NCI-H1436 treated with DMSO at 0.1 percent for 48 hours (cell line): Measurements from ENCODE around the gene GPC3.
"Not testable (repeated sequence)": the region's sequence is repeated elsewhere in the genome, so short reads cannot be mapped to it uniquely, and the experiment has no call there.

Experiments
- DNase-seq: peaks from one replicate; lab custom pipeline; 2025; lab: John Stamatoyannopoulos, UW

Gene GPC3

GRCh38 chrX:133985164-133985966, at the start of gene GPC3:
Gene GPC3, minus strand, starts transcription at chrX:133985594.
- DNase-seq, result no peak

DNA sequence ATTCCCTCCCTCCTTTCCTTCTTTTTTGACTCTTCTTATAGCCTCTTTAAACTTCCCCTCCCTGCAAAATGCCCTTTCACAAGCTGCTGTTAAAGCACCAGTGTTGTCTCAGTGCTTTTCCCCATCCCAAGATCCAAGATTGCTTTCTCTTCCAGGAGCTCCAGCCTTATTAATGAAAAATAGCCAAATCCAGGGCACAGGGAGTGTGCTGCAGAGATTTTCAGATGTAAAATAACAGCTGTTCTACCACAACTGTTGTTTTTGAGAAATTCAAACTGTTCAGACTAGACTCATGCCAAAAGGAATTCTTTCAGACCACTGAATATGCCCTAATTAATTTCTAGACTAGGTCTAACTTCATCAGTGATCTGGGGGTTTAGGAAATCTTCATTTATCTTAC, 47.0 kb upstream of the GPC3 start:
- no peak for DNase-seq

DNA sequence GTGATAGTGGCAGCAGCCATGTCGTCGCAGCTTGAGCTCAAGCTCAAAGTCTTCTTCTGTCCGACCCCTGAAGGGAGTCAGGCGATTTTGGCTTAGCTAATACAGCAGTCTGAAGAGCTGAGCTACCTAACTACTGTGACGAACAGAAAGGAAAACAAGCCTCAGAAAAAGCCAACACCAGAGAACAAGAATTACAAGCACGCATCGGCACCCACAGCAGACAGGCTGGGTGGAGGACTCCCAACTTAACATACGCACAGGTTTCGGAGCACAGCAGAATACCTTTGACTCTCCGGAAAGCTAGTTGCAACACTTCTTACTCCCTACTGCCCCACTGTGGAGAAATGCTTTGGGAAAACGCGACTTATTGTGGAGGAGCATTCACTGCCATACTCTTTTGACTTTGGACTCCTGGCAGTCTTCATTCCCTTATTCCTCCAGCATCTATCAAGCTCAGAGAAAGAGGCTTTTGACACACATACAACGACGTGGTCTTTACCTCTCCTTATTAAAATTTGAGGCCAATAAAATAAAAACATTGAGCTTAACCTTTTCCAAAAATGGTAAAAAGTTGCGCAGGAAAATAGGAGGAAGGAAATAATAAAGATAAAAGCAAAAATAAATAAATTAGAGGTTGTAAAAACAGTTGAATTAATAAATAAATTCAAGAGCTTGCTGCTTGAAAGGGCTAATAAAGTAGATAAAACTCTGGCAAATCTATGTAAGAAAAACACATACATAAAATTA, 41.3 kb upstream of the GPC3 start:
- no peak for DNase-seq

DNA sequence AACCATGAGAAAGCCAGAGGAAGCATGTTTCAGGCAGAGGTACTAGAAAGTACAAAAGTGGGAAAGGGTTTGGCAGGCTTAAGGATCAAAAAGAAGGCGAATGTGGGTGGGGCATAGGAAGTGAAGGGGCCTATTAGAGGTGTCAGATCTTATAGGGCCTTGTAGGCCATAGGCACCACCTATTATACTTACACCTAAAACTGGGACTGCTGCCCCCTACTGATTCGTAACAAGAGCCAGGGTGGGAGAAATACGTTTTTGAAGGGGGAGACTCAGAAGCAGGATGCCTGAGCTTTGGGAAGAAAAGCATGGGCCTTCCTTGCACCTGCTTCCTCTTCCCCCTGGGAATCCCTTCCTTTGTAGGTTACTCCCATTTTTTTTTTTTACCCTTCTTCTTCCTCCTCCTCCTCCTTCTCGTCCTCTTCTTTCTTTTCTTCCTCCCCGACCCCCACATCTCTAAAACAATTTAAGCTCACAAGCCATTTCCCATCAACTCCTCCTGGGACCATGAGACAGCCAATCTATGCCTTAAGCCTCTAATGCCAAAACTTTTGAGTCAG, 40.7 kb upstream of the GPC3 start:
- DNase-seq, result no peak

DNA sequence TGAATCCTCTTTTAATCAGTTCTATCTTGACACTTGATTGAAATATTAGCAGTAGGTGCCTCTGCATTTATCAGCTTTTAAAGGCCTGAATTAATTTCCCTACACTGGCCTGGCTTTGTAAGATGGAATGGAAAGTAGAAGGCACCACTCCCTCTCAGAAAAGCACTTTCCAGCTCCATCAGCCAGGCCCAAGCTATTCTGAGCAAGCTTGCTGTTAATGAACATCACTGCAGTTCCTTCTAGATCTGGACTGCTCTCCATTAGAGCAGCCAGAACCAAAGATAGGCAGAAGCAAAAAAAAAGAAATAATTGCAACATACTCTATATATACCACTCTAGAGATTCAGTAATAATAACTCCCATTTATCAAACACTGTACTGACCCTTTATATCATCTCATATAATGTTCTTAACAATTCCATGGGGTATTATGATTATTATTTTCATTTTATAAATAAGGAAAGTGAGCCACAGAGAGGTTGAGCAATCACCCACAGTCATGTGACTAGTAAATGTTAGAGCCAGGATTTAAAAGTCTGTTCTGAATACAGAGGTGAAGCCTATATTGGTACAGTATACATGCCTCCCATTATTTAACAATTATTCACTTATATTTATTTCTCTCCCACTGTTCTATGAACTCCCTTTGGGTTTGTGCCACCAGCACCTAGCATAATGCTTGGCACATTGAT, 39.4 kb upstream of the GPC3 start:
- no peak for DNase-seq

- no peak for DNase-seq
These were observed 38.5 kb upstream of the GPC3 start for GRCh38 chrX:134023851-134024281.

DNA sequence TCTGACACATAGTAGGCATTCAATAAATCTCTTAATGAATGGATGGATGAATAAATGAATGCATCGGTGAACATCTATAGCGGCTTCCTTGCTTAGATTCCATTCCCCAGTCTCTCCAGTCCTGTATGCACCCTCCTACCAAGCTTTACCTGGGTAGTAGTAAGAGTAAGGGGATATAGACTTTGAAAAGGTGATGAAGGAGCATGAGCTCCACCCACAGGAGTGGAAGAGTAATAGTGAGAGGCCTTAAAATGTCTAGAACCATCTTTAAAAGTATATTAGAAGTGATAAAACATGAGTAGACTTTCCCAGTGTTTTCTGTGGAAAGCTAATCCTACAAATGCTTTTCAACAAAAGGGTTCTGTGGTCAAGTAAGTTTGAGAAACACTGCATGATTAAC, 35.5 kb upstream of the GPC3 start:
- no peak for DNase-seq

DNA sequence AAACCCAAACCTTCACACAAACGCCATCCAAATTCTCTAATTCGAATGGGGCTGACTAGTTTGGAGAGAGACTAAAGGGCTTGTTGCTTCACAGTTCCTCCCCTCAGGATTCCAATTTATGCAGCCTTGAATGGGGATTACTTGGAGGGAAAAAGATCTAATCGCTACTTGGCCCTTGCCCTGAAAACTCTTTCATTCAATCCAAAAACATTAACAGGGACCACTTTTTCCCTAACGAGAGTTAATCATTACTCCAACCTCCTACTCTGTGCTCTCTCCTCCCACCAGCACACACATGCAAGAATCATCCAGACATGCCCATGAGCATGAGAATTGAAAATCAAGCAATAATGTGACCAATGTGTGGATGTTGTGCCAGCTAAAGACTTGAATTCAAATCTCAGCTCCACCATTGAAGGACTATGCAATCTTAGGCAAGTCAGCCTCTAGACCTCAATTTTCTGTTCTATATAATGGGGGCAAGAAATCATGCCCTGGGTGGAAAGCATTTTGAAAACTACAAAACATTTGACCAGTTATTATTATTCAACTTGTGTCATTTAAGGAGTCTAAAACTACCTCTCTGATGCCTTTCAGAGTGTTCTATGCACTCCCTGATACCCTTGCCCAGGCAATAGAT, 34.3 kb upstream of the GPC3 start:
- DNase-seq, result no peak

GRCh38 chrX:134016309-134016708, 30.9 kb upstream of the GPC3 start:
- DNase-seq, result not testable (repeated sequence)

- DNase-seq, result not testable (repeated sequence)
These were observed 30.1 kb upstream of the GPC3 start for GRCh38 chrX:134015510-134015909.

- no peak for DNase-seq
These were observed 28.1 kb upstream of the GPC3 start for GRCh38 chrX:134013524-134013923.

- DNase-seq, result no peak
These were observed 27.7 kb upstream of the GPC3 start for GRCh38 chrX:134013092-134013497.

- no peak for DNase-seq
These were observed 25.3 kb upstream of the GPC3 start for GRCh38 chrX:134010690-134011089.

DNA sequence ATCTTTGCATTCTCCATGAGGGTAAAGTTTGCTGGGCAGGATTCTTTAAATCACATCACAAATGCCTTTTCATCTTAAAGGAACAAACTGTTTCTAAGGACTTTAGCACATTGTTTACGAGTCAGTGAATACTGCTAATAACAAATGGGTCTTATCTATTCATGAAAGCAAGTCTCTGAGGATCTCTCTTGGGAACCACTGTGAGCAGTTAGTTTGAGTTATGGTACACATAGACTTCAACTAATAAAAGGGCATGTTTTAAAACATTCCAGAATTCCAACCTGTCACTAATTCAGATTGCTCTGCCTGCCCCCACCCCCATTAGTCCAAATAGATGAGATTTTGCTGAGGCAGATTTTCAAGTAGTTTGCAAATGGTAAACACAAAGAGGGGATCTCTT, 22.3 kb upstream of the GPC3 start:
- no peak for DNase-seq

GRCh38 chrX:134006484-134007161, 21.2 kb upstream of the GPC3 start:
- DNase-seq, result no peak

DNA sequence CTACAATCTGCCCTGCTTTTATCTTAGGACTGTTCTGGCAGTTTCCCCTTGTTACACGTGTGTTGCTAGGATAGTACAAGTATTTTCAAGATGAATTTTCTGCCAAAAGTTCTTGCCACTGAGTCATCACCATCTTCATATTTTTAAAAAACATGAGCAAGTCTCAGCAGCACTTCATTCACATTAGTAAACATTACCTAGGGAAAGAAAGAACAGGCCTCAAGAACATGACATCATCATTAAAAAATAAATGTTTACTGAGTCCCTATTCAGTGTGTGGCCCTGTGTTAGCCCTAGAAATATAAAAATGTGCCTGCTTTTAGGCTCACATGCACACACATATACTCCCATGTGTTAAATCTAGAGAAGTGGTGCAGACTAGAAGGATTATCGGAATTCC, 18.7 kb upstream of the GPC3 start:
- no peak for DNase-seq

- DNase-seq, result no peak
These were observed 17.7 kb upstream of the GPC3 start for GRCh38 chrX:134002921-134003615.

GRCh38 chrX:134000260-134001245, 15.2 kb upstream of the GPC3 start:
- DNase-seq, result no peak

- DNase-seq, result no peak
These were observed 13.8 kb upstream of the GPC3 start for GRCh38 chrX:133999031-133999705.
